Activated naive CD4-positive, alpha-beta T cell treated with anti-CD3 and anti-CD28 coated beads, Interleukin-2, amount 50 U/mL, for 24 hours (primary cell): ENCODE measurements around the gene ANGPTL5.
A peak's percentile ranks its signal among the peaks of the same experiment; 100 is the strongest.
"Not testable (repeated sequence)": the region's sequence is repeated elsewhere in the genome, so short reads cannot be mapped to it uniquely, and the experiment has no call there.

Experiments
- H3K27ac Mint-ChIP-seq: one replicate; pipeline ENCODE4 v1.8.0; 2021; ENCODE audit warnings: mild to moderate bottlenecking, mixed read lengths
- H3K27me3 Mint-ChIP-seq: one replicate; pipeline ENCODE4 v1.8.0; 2021; ENCODE audit warnings: mixed read lengths
- H3K36me3 Mint-ChIP-seq: one replicate; pipeline ENCODE4 v1.8.0; 2021; ENCODE audit warnings: mixed read lengths
- H3K4me1 Mint-ChIP-seq: one replicate; pipeline ENCODE4 v1.8.0; 2021; ENCODE audit warnings: mixed read lengths
- H3K4me3 Mint-ChIP-seq: one replicate; pipeline ENCODE4 v1.8.0; 2021; ENCODE audit warnings: mild to moderate bottlenecking, mixed read lengths
- H3K9me3 Mint-ChIP-seq: one replicate; pipeline ENCODE4 v1.8.0; 2021; ENCODE audit warnings: mixed read lengths

Gene ANGPTL5

GRCh38 chr11:101916422-101916821 lies at the start of gene ANGPTL5:
TSS of gene ANGPTL5 (minus strand) at chr11:101916522. CDS start at chr11:101907909, 8,613 bp downstream.
- H3K27me3 Mint-ChIP-seq: no peaks in the 10 kb centered on the region
- peak within 1 kb of the TSS; percentile 95 for H3K4me3 Mint-ChIP-seq
- peak within 1 kb of the TSS; percentile 94 for H3K27ac Mint-ChIP-seq
- H3K36me3 Mint-ChIP-seq: no peaks in the 10 kb centered on the region
- H3K4me1 Mint-ChIP-seq: peaks cover 29% of the 10 kb centered on the region
- H3K9me3 Mint-ChIP-seq: no peaks in the 10 kb centered on the region

DNA sequence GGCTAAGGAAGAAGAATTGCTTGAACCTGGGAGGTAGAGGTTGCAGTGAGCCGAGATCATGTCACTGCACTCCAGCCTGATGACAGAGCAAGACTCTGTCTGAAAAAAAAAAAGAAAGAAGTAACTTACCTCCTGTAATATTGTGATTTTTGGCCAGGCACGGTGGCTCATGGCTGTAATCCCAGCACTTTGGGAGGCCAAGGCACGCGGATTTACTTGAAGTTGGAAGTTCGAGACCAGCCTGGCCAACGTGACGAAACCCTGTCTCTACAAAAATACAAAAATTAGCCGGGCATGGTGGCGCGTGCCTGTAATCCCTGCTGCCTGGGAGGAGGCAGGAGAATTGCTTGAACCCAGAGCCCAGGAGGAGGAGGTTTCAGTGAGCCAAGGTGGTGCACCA lies 47.9 kb upstream of the ANGPTL5 start:
- not testable (repeated sequence) for H3K4me3 Mint-ChIP-seq, H3K9me3 Mint-ChIP-seq, H3K27ac Mint-ChIP-seq, H3K27me3 Mint-ChIP-seq, H3K4me1 Mint-ChIP-seq
- H3K36me3 Mint-ChIP-seq: peaks cover 14% of the 10 kb centered on the region

GRCh38 chr11:101960231-101960630 lies 43.9 kb upstream of the ANGPTL5 start:
- Mint-ChIP-seq H3K4me3 (no peak overlapping the region), H3K4me1 (no peaks in the 10 kb centered on the region), H3K27ac (no peak overlapping the region), H3K9me3 (no peaks in the 10 kb centered on the region), H3K36me3 (peaks cover 22% of the 10 kb centered on the region), H3K27me3 (no peaks in the 10 kb centered on the region)

DNA sequence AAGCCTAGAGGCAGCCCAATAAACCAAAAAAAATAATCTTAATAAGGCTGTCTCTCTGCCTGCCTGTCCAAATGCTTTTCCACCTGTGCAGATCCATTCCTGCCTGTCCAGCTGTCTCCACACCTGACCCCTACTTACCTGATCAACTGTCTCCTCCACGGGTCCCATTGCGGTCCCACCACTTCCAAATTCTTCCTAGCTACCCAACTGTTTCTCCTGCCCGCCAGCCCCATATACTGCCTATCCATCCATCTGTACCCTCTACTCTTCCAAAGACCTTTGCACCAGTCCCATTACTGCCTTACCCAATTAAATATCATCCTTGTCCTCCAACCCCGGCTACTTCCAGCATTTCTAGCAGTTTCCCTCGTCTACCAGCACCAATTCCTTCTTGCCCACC lies 39.4 kb upstream of the ANGPTL5 start:
- Mint-ChIP-seq H3K36me3 (peaks cover 18% of the 10 kb centered on the region), H3K4me1 (no peaks in the 10 kb centered on the region), H3K27ac (no peak overlapping the region), H3K4me3 (no peak overlapping the region), H3K27me3 (no peaks in the 10 kb centered on the region), H3K9me3 (no peaks in the 10 kb centered on the region)

DNA sequence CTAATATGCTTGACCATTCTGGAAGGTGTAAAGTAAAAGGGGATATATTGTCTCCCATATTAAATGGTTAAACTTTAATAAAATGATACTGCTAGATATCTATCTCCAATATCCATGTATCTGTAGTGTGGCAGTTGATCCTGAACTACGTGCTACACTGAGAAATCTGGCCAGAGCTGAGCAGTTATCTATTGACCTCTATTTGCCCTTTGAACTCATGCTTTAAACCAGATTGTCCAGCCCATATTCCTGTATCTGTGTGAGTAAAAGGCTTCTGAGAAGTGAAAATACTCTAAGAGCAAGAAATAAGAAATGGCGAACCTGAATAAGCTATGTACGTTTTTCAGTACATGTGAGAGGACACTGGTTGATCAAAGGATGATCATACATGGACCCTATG lies 39.0 kb upstream of the ANGPTL5 start:
- Mint-ChIP-seq H3K9me3 (no peaks in the 10 kb centered on the region), H3K27me3 (no peaks in the 10 kb centered on the region), H3K27ac (no peak overlapping the region), H3K4me3 (no peak overlapping the region), H3K4me1 (no peaks in the 10 kb centered on the region), H3K36me3 (peaks cover 18% of the 10 kb centered on the region)

- no peak overlapping the region for H3K27ac Mint-ChIP-seq
- peaks cover 13% of the 10 kb centered on the region for H3K36me3 Mint-ChIP-seq
- no peaks in the 10 kb centered on the region for H3K27me3 Mint-ChIP-seq
- no peaks in the 10 kb centered on the region for H3K4me1 Mint-ChIP-seq
- no peaks in the 10 kb centered on the region for H3K9me3 Mint-ChIP-seq
- H3K4me3 Mint-ChIP-seq: no peak overlapping the region
These were observed 33.4 kb upstream of the ANGPTL5 start for GRCh38 chr11:101949680-101950220.

DNA sequence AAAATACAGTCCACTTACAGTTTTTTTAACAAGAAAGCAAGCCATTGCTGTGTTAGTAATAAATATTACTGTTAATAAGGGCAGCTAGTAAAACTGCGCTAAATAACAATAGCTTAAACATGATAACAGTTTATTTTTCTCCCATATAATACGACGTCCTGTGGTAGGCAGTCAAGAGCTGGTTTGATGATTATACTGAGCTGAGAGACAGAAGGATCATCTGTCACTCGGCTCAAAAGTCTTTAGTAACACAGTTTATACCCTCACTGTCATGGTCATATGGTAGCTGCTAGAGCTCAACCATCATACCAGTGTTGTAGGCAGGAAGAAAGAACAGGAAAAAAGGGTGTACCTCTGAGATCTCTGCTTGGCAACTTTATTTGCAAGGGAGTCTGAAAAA lies 29.1 kb upstream of the ANGPTL5 start:
- H3K27ac Mint-ChIP-seq: no peak overlapping the region

DNA sequence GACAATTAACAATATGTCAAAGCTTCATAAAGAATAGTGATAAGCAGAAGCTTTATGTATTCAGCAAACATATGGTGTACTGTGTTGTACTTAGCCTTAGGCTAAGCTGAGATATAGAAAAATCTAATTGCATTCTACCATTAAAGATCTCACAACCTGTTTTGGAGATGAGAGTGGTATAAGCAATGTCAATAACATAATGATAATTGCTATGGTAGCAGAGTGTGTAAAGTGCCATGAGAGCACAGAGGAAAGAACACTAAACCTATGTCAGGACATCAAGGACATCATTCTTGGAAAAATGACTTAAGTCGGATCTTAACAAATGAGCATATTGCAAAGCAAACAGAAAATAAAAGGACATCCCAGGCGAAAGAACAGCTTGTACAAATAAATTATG lies 28.6 kb upstream of the ANGPTL5 start:
- H3K9me3 Mint-ChIP-seq: no peaks in the 10 kb centered on the region
- no peak overlapping the region for H3K27ac Mint-ChIP-seq
- no peaks in the 10 kb centered on the region for H3K27me3 Mint-ChIP-seq
- no peak overlapping the region for H3K4me3 Mint-ChIP-seq
- peaks cover 11% of the 10 kb centered on the region for H3K36me3 Mint-ChIP-seq
- H3K4me1 Mint-ChIP-seq: no peaks in the 10 kb centered on the region

More for the DNA sequence above, 29.1 kb upstream of the ANGPTL5 start:
- H3K9me3 Mint-ChIP-seq: no peaks in the 10 kb centered on the region
- H3K4me3 Mint-ChIP-seq: no peak overlapping the region
- H3K4me1 Mint-ChIP-seq: no peaks in the 10 kb centered on the region
- H3K36me3 Mint-ChIP-seq: peaks cover 11% of the 10 kb centered on the region
- no peaks in the 10 kb centered on the region for H3K27me3 Mint-ChIP-seq

DNA sequence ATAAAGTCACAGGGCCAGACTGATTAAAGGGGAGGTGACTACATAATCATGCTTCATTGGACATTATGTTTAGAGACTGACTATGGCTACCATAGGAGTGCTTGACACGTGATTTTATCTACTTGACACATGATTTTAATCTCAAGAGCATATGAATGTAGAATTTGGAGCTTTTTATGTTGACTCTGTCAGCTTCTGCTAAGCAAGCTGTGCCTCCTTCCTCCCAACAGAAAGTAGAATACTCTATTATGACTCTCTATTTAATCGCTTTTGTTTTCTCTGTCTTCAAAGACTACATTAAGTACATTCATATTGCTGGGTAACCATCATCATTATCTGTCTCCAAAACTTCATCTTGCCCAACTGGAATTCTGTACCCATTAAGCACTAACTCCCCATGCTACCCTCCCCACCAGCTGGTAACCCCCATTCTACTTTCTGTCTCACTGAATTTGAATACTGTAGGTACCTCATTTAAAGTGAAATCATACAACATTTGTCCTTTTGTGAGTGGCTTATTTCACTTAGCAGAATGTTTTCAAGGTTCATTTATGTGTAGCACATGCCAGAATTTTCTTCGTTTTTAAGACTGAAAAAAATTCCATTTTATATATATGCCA lies 24.7 kb upstream of the ANGPTL5 start:
- H3K4me3 Mint-ChIP-seq: no peak overlapping the region
- H3K36me3 Mint-ChIP-seq: peaks cover 13% of the 10 kb centered on the region
- no peaks in the 10 kb centered on the region for H3K27me3 Mint-ChIP-seq
- no peaks in the 10 kb centered on the region for H3K4me1 Mint-ChIP-seq
- no peaks in the 10 kb centered on the region for H3K9me3 Mint-ChIP-seq
- H3K27ac Mint-ChIP-seq: peak overlapping the region; percentile 51

DNA sequence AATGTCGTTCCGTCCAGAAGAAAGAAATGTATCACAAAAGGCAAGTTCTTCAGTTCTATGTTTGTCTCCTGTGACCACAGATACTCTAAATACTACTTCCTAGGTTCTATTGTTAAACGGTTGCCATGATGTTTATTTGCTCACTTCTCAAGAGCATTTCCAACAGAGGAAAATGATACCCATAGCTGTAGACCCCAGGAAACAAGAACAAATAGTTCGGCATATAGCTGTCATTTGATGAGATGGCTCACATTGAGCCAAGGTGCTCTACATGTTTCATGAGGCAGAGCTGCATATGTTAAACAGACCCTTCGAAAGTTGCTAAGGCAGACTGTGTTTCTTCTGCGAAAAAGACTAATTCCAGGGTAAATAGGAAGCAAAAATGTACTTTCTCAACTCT lies 15.4 kb upstream of the ANGPTL5 start:
- H3K9me3 Mint-ChIP-seq: peaks cover 12% of the 10 kb centered on the region
- no peaks in the 10 kb centered on the region for H3K4me1 Mint-ChIP-seq
- no peaks in the 10 kb centered on the region for H3K27me3 Mint-ChIP-seq
- no peak overlapping the region for H3K4me3 Mint-ChIP-seq
- H3K27ac Mint-ChIP-seq: no peak overlapping the region
- H3K36me3 Mint-ChIP-seq: peaks cover 16% of the 10 kb centered on the region

- Mint-ChIP-seq H3K9me3 (peaks cover 12% of the 10 kb centered on the region), H3K4me3 (no peak overlapping the region), H3K4me1 (no peaks in the 10 kb centered on the region), H3K27ac (no peak overlapping the region), H3K36me3 (peaks cover 16% of the 10 kb centered on the region), H3K27me3 (no peaks in the 10 kb centered on the region)
These were observed 13.1 kb upstream of the ANGPTL5 start for GRCh38 chr11:101929294-101929915.

- Mint-ChIP-seq H3K4me1 (no peaks in the 10 kb centered on the region), H3K4me3 (no peak overlapping the region), H3K27me3 (no peaks in the 10 kb centered on the region), H3K36me3 (peaks cover 10% of the 10 kb centered on the region), H3K9me3 (peaks cover 4% of the 10 kb centered on the region), H3K27ac (no peak overlapping the region)
These were observed 7.2 kb upstream of the ANGPTL5 start for GRCh38 chr11:101923554-101923953.

DNA sequence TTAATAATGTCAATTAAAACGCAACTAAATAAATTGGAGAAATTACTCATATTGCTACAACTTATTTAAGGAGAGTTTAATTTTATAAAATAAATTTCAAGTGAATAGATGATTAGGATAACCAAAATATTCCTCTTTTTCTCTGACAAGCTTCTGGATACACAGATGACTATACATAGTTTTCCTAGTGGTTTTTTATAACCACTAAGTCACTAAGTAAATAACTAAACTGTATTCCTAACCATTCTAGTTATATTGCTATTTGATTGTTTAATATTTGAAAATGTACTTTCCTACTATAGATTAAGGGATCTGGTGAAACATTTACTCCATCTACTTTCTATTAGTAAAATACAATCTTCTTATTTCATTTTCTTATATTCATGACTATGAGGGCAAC lies 4.7 kb upstream of the ANGPTL5 start:
- H3K4me1 Mint-ChIP-seq: peaks cover 10% of the 10 kb centered on the region
- H3K4me3 Mint-ChIP-seq: no peak overlapping the region
- peaks cover 2% of the 10 kb centered on the region for H3K36me3 Mint-ChIP-seq
- no peak overlapping the region for H3K27ac Mint-ChIP-seq
- H3K9me3 Mint-ChIP-seq: no peaks in the 10 kb centered on the region
- no peaks in the 10 kb centered on the region for H3K27me3 Mint-ChIP-seq

DNA sequence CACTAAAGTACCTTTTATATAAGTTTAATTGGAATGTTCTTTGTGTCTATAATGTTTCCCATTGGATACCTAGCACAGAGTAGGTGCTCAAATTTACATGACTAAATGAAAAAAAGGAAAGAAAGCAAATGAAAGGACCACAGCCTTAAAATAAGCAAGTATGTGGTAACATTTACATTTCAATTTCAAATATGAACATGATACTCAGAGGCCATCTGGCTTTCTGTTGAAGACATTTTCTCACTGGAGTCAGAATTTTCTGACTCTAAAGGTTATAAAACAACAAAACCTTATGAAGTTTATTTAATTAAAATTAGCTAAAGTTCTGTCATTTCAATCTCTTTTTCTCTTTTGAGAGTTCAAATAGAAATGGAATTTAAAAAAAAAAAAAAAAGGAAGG lies 904 bp upstream of the ANGPTL5 start:
- no peaks in the 10 kb centered on the region for H3K9me3 Mint-ChIP-seq
- H3K36me3 Mint-ChIP-seq: no peaks in the 10 kb centered on the region
- H3K27me3 Mint-ChIP-seq: no peaks in the 10 kb centered on the region
- peak overlapping the region; percentile 46 for H3K27ac Mint-ChIP-seq
- no peak overlapping the region for H3K4me3 Mint-ChIP-seq
- H3K4me1 Mint-ChIP-seq: peaks cover 29% of the 10 kb centered on the region

- H3K36me3 Mint-ChIP-seq: no peaks in the 10 kb centered on the region
- peak overlapping the region; percentile 94 for H3K27ac Mint-ChIP-seq
- H3K9me3 Mint-ChIP-seq: no peaks in the 10 kb centered on the region
- peaks cover 29% of the 10 kb centered on the region for H3K4me1 Mint-ChIP-seq
- peak overlapping the region; percentile 95 for H3K4me3 Mint-ChIP-seq
- no peaks in the 10 kb centered on the region for H3K27me3 Mint-ChIP-seq
These were observed 481 bp downstream of the ANGPTL5 start for GRCh38 chr11:101915791-101916291.

DNA sequence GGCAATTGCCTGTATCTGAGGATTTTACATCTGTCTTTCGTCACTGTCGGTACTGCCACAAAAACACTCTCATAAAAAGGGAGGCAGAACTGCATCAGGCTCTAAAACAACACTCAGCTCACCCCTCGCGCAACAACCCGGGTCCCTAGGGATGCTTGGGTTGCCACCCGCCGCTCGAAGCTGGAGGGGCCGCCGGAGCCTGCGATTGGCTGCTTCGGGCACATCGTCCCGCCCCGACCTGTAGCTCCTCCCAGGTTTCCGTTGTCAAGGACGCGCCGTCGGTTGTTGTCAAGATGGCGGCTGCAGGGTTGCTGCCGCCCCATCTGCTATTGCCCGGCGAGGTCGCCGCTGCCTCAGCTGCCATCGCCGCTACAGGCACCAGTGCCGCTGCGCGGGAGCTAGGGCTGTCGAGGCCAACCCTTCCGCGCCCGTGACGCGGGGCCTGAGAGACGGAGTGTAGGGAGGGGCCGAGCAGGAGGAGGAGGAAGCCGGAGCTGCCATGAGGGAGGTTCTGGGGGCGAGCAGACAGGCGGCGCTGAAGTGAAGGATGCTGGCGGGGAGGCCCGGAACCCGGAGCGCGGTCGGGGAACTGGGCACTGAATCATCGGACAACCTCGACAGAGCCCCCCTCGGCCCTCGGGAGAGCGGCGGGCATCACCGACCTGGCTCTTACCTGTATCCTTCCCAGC lies 1.4 kb downstream of the ANGPTL5 start, which contains the start of gene CEP126:
CEP126 (plus strand) TSS at position 273 of the 689 bp plus-strand sequence; CDS start at position 548, 275 bp downstream.
- peak within 1 kb of the TSS; percentile 95 for H3K4me3 Mint-ChIP-seq
- no peaks in the 10 kb centered on the region for H3K27me3 Mint-ChIP-seq
- H3K36me3 Mint-ChIP-seq: no peaks in the 10 kb centered on the region
- peaks cover 29% of the 10 kb centered on the region for H3K4me1 Mint-ChIP-seq
- peak within 1 kb of the TSS; percentile 94 for H3K27ac Mint-ChIP-seq
- H3K9me3 Mint-ChIP-seq: no peaks in the 10 kb centered on the region
